ENCODE results near the gene ATOH8.
A peak's percentile ranks its signal among the peaks of the same experiment; 100 is the strongest.

ATOH8 gene

GRCh38 chr2:85735691-85736090, 18.1 kb upstream of the ATOH8 start:
- Histone ChIP-seq H3K9me3 (ENCODE audit: control insufficient read depth in 2 of 2, low read length in 2 of 2) (no peaks in the 10 kb centered on the region), H3K4me3 (ENCODE audit: low read length in 2 of 2) (no peak overlapping the region), H3K36me3 (ENCODE audit: control insufficient read depth in 2 of 2, insufficient read depth in 2 of 2, low read length in 2 of 2) (no peaks in the 10 kb centered on the region), H3K4me1 (ENCODE audit: control insufficient read depth in 2 of 2, insufficient read depth in 2 of 2, low read length in 2 of 2) (peaks cover 0 to 4% of the 10 kb centered on the region in 2 donors), H3K9ac (ENCODE audit: low read depth in 1 of 2, low read length in 2 of 2) (no peak overlapping the region), H3K27ac (ENCODE audit: low read depth in 2 of 2, low read length in 2 of 2) (no peak overlapping the region), H3K27me3 (ENCODE audit: control insufficient read depth in 2 of 2, insufficient read depth in 2 of 2, low read length in 2 of 2) (no peaks in the 10 kb centered on the region)

- Histone ChIP-seq H3K9me3 (ENCODE audit: control insufficient read depth in 2 of 2, low read length in 2 of 2) (no peaks in the 10 kb centered on the region), H3K4me1 (ENCODE audit: control insufficient read depth in 2 of 2, insufficient read depth in 2 of 2, low read length in 2 of 2) (peaks cover 7 to 12% of the 10 kb centered on the region in 2 donors), H3K9ac (ENCODE audit: low read depth in 1 of 2, low read length in 2 of 2) (no peak overlapping the region), H3K36me3 (ENCODE audit: control insufficient read depth in 2 of 2, insufficient read depth in 2 of 2, low read length in 2 of 2) (no peaks in the 10 kb centered on the region), H3K4me3 (ENCODE audit: low read length in 2 of 2) (no peak overlapping the region), H3K27ac (ENCODE audit: low read depth in 2 of 2, low read length in 2 of 2) (no peak overlapping the region), H3K27me3 (ENCODE audit: control insufficient read depth in 2 of 2, insufficient read depth in 2 of 2, low read length in 2 of 2) (no peaks in the 10 kb centered on the region)
Measured at GRCh38 chr2:85736456-85737355, 17.1 kb upstream of the ATOH8 start.

- Histone ChIP-seq H3K36me3 (ENCODE audit: control insufficient read depth in 2 of 2, insufficient read depth in 2 of 2, low read length in 2 of 2) (no peaks in the 10 kb centered on the region), H3K27me3 (ENCODE audit: control insufficient read depth in 2 of 2, insufficient read depth in 2 of 2, low read length in 2 of 2) (no peaks in the 10 kb centered on the region), H3K4me1 (ENCODE audit: control insufficient read depth in 2 of 2, insufficient read depth in 2 of 2, low read length in 2 of 2) (peaks cover 14 to 20% of the 10 kb centered on the region in 2 donors), H3K27ac (ENCODE audit: low read depth in 2 of 2, low read length in 2 of 2) (peak overlapping the region in 1 of 2 donors; percentile 58), H3K9me3 (ENCODE audit: control insufficient read depth in 2 of 2, low read length in 2 of 2) (no peaks in the 10 kb centered on the region), H3K9ac (ENCODE audit: low read depth in 1 of 2, low read length in 2 of 2) (no peak overlapping the region), H3K4me3 (ENCODE audit: low read length in 2 of 2) (no peak overlapping the region)
Measured at GRCh38 chr2:85737481-85737880, 16.3 kb upstream of the ATOH8 start.

- H3K4me3 ChIP-seq (ENCODE audit: low read length in 2 of 2) = no peak overlapping the region
- peaks cover 19 to 24% of the 10 kb centered on the region in 2 donors for H3K4me1 ChIP-seq (ENCODE audit: control insufficient read depth in 2 of 2, insufficient read depth in 2 of 2, low read length in 2 of 2)
- no peak overlapping the region for H3K9ac ChIP-seq (ENCODE audit: low read depth in 1 of 2, low read length in 2 of 2)
- peak overlapping the region in 1 of 2 donors; percentile 58 for H3K27ac ChIP-seq (ENCODE audit: low read depth in 2 of 2, low read length in 2 of 2)
- no peaks in the 10 kb centered on the region for H3K36me3 ChIP-seq (ENCODE audit: control insufficient read depth in 2 of 2, insufficient read depth in 2 of 2, low read length in 2 of 2)
- H3K9me3 ChIP-seq (ENCODE audit: control insufficient read depth in 2 of 2, low read length in 2 of 2) = no peaks in the 10 kb centered on the region
- no peaks in the 10 kb centered on the region for H3K27me3 ChIP-seq (ENCODE audit: control insufficient read depth in 2 of 2, insufficient read depth in 2 of 2, low read length in 2 of 2)
Measured at GRCh38 chr2:85737961-85738360, 15.8 kb upstream of the ATOH8 start.

- Histone ChIP-seq H3K4me3 (ENCODE audit: low read length in 2 of 2) (no peak overlapping the region), H3K36me3 (ENCODE audit: control insufficient read depth in 2 of 2, insufficient read depth in 2 of 2, low read length in 2 of 2) (no peaks in the 10 kb centered on the region), H3K9me3 (ENCODE audit: control insufficient read depth in 2 of 2, low read length in 2 of 2) (no peaks in the 10 kb centered on the region), H3K9ac (ENCODE audit: low read depth in 1 of 2, low read length in 2 of 2) (no peak overlapping the region), H3K27ac (ENCODE audit: low read depth in 2 of 2, low read length in 2 of 2) (no peak overlapping the region), H3K27me3 (ENCODE audit: control insufficient read depth in 2 of 2, insufficient read depth in 2 of 2, low read length in 2 of 2) (no peaks in the 10 kb centered on the region), H3K4me1 (ENCODE audit: control insufficient read depth in 2 of 2, insufficient read depth in 2 of 2, low read length in 2 of 2) (peaks cover 29 to 38% of the 10 kb centered on the region in 2 donors)
Measured at GRCh38 chr2:85740193-85740592, 13.6 kb upstream of the ATOH8 start.

- no peaks in the 10 kb centered on the region for H3K36me3 ChIP-seq (ENCODE audit: control insufficient read depth in 2 of 2, insufficient read depth in 2 of 2, low read length in 2 of 2)
- H3K27me3 ChIP-seq (ENCODE audit: control insufficient read depth in 2 of 2, insufficient read depth in 2 of 2, low read length in 2 of 2) = no peaks in the 10 kb centered on the region
- peak overlapping the region in 1 of 2 donors; percentile 23 for H3K9ac ChIP-seq (ENCODE audit: low read depth in 1 of 2, low read length in 2 of 2)
- no peak overlapping the region for H3K4me3 ChIP-seq (ENCODE audit: low read length in 2 of 2)
- peaks cover 29 to 38% of the 10 kb centered on the region in 2 donors for H3K4me1 ChIP-seq (ENCODE audit: control insufficient read depth in 2 of 2, insufficient read depth in 2 of 2, low read length in 2 of 2)
- no peaks in the 10 kb centered on the region for H3K9me3 ChIP-seq (ENCODE audit: control insufficient read depth in 2 of 2, low read length in 2 of 2)
- peak overlapping the region; percentile 69 to 75 for H3K27ac ChIP-seq (ENCODE audit: low read depth in 2 of 2, low read length in 2 of 2)
Measured at GRCh38 chr2:85741211-85741832, 12.5 kb upstream of the ATOH8 start.

GRCh38 chr2:85741833-85742455, 11.8 kb upstream of the ATOH8 start:
- Histone ChIP-seq H3K9ac (ENCODE audit: low read depth in 1 of 2, low read length in 2 of 2) (peak overlapping the region; percentile 23 to 29), H3K4me1 (ENCODE audit: control insufficient read depth in 2 of 2, insufficient read depth in 2 of 2, low read length in 2 of 2) (peaks cover 29 to 36% of the 10 kb centered on the region in 2 donors), H3K27me3 (ENCODE audit: control insufficient read depth in 2 of 2, insufficient read depth in 2 of 2, low read length in 2 of 2) (no peaks in the 10 kb centered on the region), H3K27ac (ENCODE audit: low read depth in 2 of 2, low read length in 2 of 2) (peak overlapping the region; percentile 69 to 75), H3K36me3 (ENCODE audit: control insufficient read depth in 2 of 2, insufficient read depth in 2 of 2, low read length in 2 of 2) (no peaks in the 10 kb centered on the region), H3K4me3 (ENCODE audit: low read length in 2 of 2) (no peak overlapping the region), H3K9me3 (ENCODE audit: control insufficient read depth in 2 of 2, low read length in 2 of 2) (no peaks in the 10 kb centered on the region)

GRCh38 chr2:85743304-85743978, 10.3 kb upstream of the ATOH8 start:
- Histone ChIP-seq H3K4me3 (ENCODE audit: low read length in 2 of 2) (peak overlapping the region in 1 of 2 donors; percentile 33), H3K9ac (ENCODE audit: low read depth in 1 of 2, low read length in 2 of 2) (no peak overlapping the region), H3K27me3 (ENCODE audit: control insufficient read depth in 2 of 2, insufficient read depth in 2 of 2, low read length in 2 of 2) (no peaks in the 10 kb centered on the region), H3K36me3 (ENCODE audit: control insufficient read depth in 2 of 2, insufficient read depth in 2 of 2, low read length in 2 of 2) (no peaks in the 10 kb centered on the region), H3K27ac (ENCODE audit: low read depth in 2 of 2, low read length in 2 of 2) (peak overlapping the region; percentile 57 to 69), H3K9me3 (ENCODE audit: control insufficient read depth in 2 of 2, low read length in 2 of 2) (no peaks in the 10 kb centered on the region), H3K4me1 (ENCODE audit: control insufficient read depth in 2 of 2, insufficient read depth in 2 of 2, low read length in 2 of 2) (peaks cover 29 to 34% of the 10 kb centered on the region in 2 donors)

- no peaks in the 10 kb centered on the region for H3K36me3 ChIP-seq (ENCODE audit: control insufficient read depth in 2 of 2, insufficient read depth in 2 of 2, low read length in 2 of 2)
- no peak overlapping the region for H3K4me3 ChIP-seq (ENCODE audit: low read length in 2 of 2)
- no peak overlapping the region for H3K27ac ChIP-seq (ENCODE audit: low read depth in 2 of 2, low read length in 2 of 2)
- no peaks in the 10 kb centered on the region for H3K9me3 ChIP-seq (ENCODE audit: control insufficient read depth in 2 of 2, low read length in 2 of 2)
- H3K9ac ChIP-seq (ENCODE audit: low read depth in 1 of 2, low read length in 2 of 2) = no peak overlapping the region
- H3K27me3 ChIP-seq (ENCODE audit: control insufficient read depth in 2 of 2, insufficient read depth in 2 of 2, low read length in 2 of 2) = no peaks in the 10 kb centered on the region
- peaks cover 29 to 36% of the 10 kb centered on the region in 2 donors for H3K4me1 ChIP-seq (ENCODE audit: control insufficient read depth in 2 of 2, insufficient read depth in 2 of 2, low read length in 2 of 2)
Measured at GRCh38 chr2:85744055-85744454, 9.7 kb upstream of the ATOH8 start.

Data from mucosa of rectum (tissue), 2 donors.